ENCODE measurements around the gene SLC37A1.

SLC37A1 gene

GRCh38 chr21:42564561-42564971 is 50.9 kb downstream of the SLC37A1 start:
- no peak for DNase-seq

DNA sequence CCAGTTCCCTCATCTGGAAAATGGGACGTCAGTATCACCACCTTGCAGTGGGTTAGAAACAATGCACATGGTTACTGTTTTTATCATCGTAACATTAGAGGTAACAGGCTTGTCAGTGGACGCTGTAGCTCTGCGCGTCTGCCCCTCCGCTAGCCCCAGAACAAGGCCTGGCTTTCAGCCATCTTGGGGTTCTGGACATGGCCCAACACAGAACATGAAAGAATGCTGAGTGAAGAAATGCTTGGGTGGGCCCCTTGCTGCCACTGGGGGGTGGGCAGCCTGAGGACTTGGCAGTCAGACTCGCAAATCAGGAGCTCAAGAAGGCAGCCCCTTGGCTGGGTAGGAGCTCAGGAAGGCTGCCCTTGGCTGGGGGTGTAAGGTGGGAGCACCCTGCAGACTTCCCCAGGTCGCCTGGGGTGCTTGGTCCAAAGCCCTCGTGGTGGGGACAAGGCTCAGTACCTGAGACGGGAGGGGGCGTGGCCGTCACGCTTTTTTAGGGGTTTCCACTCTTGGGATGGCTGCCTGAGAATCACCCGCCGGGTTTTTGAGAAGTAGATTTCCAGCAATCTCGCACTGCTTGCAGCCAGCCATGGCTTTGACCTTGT is 51.7 kb downstream of the SLC37A1 start:
- DNase-seq, result no peak

- no peak for DNase-seq
These were observed 52.4 kb downstream of the SLC37A1 start for GRCh38 chr21:42565886-42566523.

DNA sequence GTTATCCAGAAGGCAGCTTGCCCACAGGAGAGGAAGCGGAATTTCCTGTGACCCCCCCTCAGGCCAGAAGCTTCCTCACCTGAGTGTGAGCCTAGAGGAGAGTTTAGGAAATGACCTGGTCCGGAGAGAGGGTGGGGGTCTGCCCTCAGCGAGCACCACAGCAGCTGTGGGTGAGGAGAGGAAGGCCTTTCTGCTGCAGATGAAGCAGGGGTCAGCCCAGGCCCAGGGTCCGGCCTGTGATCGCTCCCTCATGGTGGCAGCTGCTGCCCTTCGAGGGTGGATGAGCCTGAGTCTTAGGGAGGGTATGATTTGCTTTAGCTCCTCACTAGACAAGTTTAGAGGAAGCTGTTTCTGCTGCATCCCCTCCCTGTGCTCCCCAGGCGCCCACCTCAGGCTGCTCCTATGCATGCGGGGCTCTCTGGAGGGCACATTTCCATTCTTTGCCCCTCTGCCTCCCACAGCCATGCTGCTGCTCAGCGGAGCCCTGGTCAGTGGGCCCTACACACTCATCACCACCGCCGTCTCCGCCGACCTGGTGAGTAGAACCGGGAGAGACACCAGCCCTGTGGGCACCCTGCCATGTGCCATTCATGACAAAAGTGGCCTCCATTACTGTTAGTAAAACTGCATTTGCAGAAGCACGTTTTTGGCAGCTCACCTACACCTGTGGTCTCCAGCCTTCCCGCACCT is 53.0 kb downstream of the SLC37A1 start:
- peak; percentile 44 for DNase-seq

DNA sequence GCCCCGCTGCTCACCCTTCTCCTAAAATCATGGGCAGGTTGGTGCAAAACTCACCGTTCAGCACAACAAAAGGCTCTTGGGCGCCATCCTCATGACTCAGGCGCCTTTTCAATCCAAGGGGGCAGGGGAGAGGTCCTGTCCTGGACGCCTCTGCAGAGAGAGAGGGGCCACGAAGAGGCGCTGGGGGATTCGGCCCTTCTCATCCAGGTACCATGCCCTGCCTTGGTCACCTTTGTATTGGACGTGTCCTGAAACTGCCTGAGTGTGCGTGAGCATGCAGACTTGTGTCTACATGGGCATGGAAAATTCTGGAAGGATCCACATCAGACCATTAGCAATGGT is 53.5 kb downstream of the SLC37A1 start:
- no peak for DNase-seq

- DNase-seq, result no peak
These were observed 54.2 kb downstream of the SLC37A1 start for GRCh38 chr21:42567861-42568260.

- DNase-seq, result no peak
These were observed 54.7 kb downstream of the SLC37A1 start for GRCh38 chr21:42568376-42568775.

- peak; percentile 68 for DNase-seq
These were observed 55.4 kb downstream of the SLC37A1 start for GRCh38 chr21:42568866-42569731.

DNA sequence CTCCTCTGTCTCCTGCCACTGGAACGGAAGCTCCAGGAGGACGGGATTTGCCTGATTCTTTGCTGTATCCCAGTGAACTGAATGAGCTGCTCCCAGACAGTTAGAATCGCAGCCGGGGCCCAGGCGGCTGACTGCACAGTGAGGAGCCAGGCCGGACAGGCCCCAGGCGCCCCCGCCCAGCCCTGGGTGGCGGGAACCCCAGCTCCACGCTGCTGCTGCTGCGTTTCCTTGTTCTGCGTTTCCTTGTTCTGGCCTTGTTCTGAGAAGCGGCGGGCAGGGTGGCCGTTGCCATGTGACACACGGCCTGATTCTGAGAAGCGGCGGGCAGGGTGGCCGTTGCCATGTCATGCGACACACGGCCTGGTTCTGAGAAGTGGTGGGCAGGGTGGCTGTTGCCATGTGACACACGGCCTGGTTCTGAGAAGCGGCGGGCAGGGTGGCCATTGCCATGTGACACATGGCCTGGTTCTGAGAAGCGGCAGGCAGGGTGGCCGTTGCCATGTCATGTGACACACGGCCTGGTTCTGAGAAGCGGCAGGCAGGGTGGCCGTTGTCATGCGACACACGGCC is 56.2 kb downstream of the SLC37A1 start:
- DNase-seq, result no peak

- no peak for DNase-seq
These were observed 56.7 kb downstream of the SLC37A1 start for GRCh38 chr21:42570362-42570761.

DNA sequence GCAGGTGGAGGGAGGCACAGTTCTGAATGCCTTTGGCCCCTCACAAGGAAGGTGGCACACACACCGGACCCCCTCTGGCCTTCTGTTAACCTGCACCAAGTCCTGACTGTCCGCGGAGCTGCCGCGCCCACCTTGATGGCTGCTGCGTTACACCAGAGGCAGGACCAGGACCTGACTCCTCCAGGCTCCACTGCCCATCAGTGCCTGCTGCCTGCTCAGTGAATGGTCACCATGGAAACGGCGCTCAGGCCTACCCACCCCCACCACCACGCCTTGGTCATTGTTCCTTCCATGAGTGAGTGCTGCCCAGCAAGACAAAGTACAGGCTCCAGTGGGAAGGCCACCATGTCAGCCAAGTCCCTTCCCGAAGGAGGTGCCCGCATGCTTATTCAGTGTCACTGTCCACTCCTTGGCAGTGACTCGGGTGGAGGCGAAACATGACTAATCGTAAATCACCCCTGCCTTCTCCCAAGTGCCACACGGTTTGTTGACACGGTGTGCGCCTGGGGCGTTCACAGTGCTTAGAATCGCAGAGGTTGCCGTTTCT is 57.3 kb downstream of the SLC37A1 start:
- peak; percentile 24 for DNase-seq

- no peak for DNase-seq
These were observed 57.9 kb downstream of the SLC37A1 start for GRCh38 chr21:42571391-42572150.

GRCh38 chr21:42572906-42573495 is 59.3 kb downstream of the SLC37A1 start:
- no peak for DNase-seq

- DNase-seq, result no peak
These were observed 60.8 kb downstream of the SLC37A1 start for GRCh38 chr21:42574234-42575027.

- no peak for DNase-seq
These were observed 61.5 kb downstream of the SLC37A1 start for GRCh38 chr21:42575111-42575510.

DNA sequence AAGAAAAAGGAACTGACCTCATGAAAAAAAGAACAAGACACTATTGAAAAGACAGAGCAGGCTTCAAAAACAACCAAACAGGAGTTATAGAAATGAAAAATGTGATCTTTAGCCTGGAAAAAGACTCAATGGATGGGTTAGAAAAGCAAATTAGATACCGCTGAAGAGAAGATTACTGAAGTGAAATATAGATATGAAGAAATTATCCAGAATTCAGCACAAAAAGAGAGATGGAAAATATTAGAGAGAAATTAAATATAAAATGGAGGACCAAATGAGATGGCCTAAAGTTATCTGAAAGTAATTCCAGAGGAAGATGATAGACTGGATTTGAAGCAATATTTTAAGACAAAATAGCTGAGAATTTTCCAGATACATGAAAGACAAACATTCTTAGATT is 63.0 kb downstream of the SLC37A1 start:
- DNase-seq, result no peak

GRCh38 chr21:42578034-42578433 is 64.4 kb downstream of the SLC37A1 start:
- DNase-seq, result no peak

- peak; percentile 16 for DNase-seq
These were observed 65.2 kb downstream of the SLC37A1 start for GRCh38 chr21:42578761-42579415.

- DNase-seq, result no peak
These were observed 65.9 kb downstream of the SLC37A1 start for GRCh38 chr21:42579456-42580075.

All from NCI-H2029 (cell line).